Loucy (cell line): ENCODE results near the gene OR8D1.

ENCODE experiments used
- H2AFZ ChIP-seq: fragments of 200-600 bp; sonication (generic); 2 replicates; pipeline ENCODE4 v1.6.0; 2016; ENCODE audit warnings: antibody characterized with exemption, mild to moderate bottlenecking, low read length, moderate library complexity
- H3F3A ChIP-seq: fragments of 200-600 bp; 2 replicates; pipeline ENCODE4 v1.6.0; 2016; ENCODE audit warnings: antibody characterized with exemption, low read depth, mild to moderate bottlenecking
- H3K27me3 ChIP-seq: fragments of 200-600 bp; sonication (generic); 2 replicates; pipeline ENCODE4 v1.6.1; 2014; ENCODE audit warnings: low read length, mild to moderate bottlenecking; ENCODE audit not compliant: insufficient read depth, poor library complexity, severe bottlenecking
- H3K36me3 ChIP-seq: fragments of 200-600 bp; sonication (generic); 2 replicates; pipeline ENCODE4 v1.6.1; 2016; ENCODE audit warnings: low read length; ENCODE audit not compliant: insufficient read depth
- H3K4me1 ChIP-seq: fragments of 200-600 bp; sonication (generic); 2 replicates; pipeline ENCODE4 v1.5.1; 2014; ENCODE audit warnings: low read length, mild to moderate bottlenecking; ENCODE audit not compliant: insufficient read depth, poor library complexity, severe bottlenecking
- H3K4me2 ChIP-seq: fragments of 200-600 bp; sonication (generic); 2 replicates; pipeline ENCODE4 v1.6.0; 2014; ENCODE audit warnings: antibody characterized with exemption, low read length, low read depth, mild to moderate bottlenecking; ENCODE audit not compliant: poor library complexity, severe bottlenecking
- H3K4me3 ChIP-seq: fragments of 200-600 bp; sonication (generic); 2 replicates; pipeline ENCODE4 v1.5.1; 2014; ENCODE audit warnings: low read length, mild to moderate bottlenecking, mixed read lengths; ENCODE audit not compliant: poor library complexity, severe bottlenecking
- H3K79me2 ChIP-seq: fragments of 200-600 bp; sonication (generic); 2 replicates; pipeline ENCODE4 v1.6.1; 2014; ENCODE audit warnings: low read length; ENCODE audit not compliant: insufficient read depth
- H3K9ac ChIP-seq: fragments of 200-600 bp; sonication (generic); 2 replicates; pipeline ENCODE4 v1.6.0; 2014; ENCODE audit warnings: mild to moderate bottlenecking, low read depth, low read length, moderate library complexity; ENCODE audit not compliant: poor library complexity, severe bottlenecking
- H3K9me2 ChIP-seq: fragments of 200-600 bp; sonication (generic); replicated peaks from 2 replicates; pipeline ENCODE4 v1.6.1; 2016; ENCODE audit warnings: low read depth, low read length, mixed read lengths
- H3K9me3 ChIP-seq: fragments of 200-600 bp; sonication (generic); 2 replicates; pipeline ENCODE4 v1.6.1; 2014; ENCODE audit warnings: mild to moderate bottlenecking, antibody characterized with exemption, low read length, low read depth; ENCODE audit not compliant: insufficient read depth
- H4K20me1 ChIP-seq: fragments of 200-600 bp; sonication (generic); 2 replicates; pipeline ENCODE4 v1.6.0; 2014; ENCODE audit warnings: antibody characterized with exemption, low read length, mild to moderate bottlenecking; ENCODE audit not compliant: insufficient read depth, poor library complexity, severe bottlenecking
- EZH2phosphoT487 ChIP-seq: fragments of 200-600 bp; IDR thresholded peaks from 2 replicates; pipeline ENCODE4 v1.6.1; 2018; ENCODE audit warnings: antibody characterized with exemption, mild to moderate bottlenecking, moderate library complexity, borderline replicate concordance
- TF ChIP-seq, protein P1 (sequence below): fragments of 200-600 bp; sonication (generic); conservative IDR thresholded peaks from 2 replicates; pipeline ENCODE4 v1.5.1; 2014; ENCODE audit warnings: mild to moderate bottlenecking, antibody characterized with exemption, low read length

Gene OR8D1

DNA sequence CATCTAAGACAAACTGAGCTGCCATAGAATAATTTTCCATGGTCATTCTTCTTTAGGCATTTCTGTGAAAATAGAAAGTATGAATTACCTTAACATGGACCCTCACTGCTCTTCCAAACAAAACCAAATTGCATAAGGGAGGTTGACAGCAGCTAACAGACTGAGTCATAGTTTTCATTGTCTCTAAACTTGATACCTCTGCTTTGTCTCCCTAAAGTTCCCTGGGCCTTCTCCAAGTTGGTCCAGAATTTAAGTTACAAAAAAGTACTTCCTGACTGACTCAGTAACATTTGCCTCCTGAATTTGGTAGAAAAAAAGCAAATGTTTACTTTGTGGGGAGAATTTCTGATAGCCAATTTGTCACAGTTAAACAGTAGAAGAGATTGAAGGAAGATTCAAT is 3.0 kb downstream of the OR8D1 start:
- Histone ChIP-seq H3K9me2 (no peaks in the 10 kb centered on the region), H3K79me2 (no peaks in the 10 kb centered on the region), H2AFZ (no peak overlapping the region), H3K36me3 (no peaks in the 10 kb centered on the region), H3K4me1 (no peaks in the 10 kb centered on the region), H3K27me3 (no peaks in the 10 kb centered on the region), H3K9me3 (no peaks in the 10 kb centered on the region), H3F3A (no peaks in the 10 kb centered on the region), H4K20me1 (no peaks in the 10 kb centered on the region), H3K4me3 (no peak overlapping the region), H3K4me2 (no peak overlapping the region), H3K9ac (no peak overlapping the region)
- TF ChIP-seq, protein P1, sequence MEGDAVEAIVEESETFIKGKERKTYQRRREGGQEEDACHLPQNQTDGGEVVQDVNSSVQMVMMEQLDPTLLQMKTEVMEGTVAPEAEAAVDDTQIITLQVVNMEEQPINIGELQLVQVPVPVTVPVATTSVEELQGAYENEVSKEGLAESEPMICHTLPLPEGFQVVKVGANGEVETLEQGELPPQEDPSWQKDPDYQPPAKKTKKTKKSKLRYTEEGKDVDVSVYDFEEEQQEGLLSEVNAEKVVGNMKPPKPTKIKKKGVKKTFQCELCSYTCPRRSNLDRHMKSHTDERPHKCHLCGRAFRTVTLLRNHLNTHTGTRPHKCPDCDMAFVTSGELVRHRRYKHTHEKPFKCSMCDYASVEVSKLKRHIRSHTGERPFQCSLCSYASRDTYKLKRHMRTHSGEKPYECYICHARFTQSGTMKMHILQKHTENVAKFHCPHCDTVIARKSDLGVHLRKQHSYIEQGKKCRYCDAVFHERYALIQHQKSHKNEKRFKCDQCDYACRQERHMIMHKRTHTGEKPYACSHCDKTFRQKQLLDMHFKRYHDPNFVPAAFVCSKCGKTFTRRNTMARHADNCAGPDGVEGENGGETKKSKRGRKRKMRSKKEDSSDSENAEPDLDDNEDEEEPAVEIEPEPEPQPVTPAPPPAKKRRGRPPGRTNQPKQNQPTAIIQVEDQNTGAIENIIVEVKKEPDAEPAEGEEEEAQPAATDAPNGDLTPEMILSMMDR = no peak
- TF ChIP-seq EZH2phosphoT487 = no peak

DNA sequence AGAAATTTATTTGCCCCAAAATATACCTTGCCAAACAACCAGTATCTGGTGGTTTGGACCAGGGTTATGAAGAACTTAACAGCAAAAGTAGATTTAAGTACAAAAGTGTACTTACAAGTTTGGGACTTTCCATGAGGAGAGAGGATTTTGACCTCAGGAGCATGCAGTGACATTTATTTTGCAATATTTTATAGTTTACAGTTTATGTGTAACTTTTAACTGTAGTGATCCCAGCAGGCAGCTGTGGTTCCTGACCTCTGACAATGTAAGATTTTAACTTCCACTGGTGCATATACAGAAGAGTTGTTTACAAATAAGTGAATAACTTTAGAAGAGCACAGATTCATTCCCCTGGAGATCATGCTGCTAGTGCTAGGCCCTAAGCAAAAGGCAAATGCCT is 6.7 kb downstream of the OR8D1 start:
- no peaks in the 10 kb centered on the region for H3K79me2 ChIP-seq
- H3K9me3 ChIP-seq = no peaks in the 10 kb centered on the region
- no peak overlapping the region for H3K9ac ChIP-seq
- no peaks in the 10 kb centered on the region for H3F3A ChIP-seq
- H3K36me3 ChIP-seq = no peaks in the 10 kb centered on the region
- no peak overlapping the region for H2AFZ ChIP-seq
- TF ChIP-seq, protein P1 = no peak
- no peak for TF ChIP-seq EZH2phosphoT487
- H4K20me1 ChIP-seq = no peaks in the 10 kb centered on the region
- H3K27me3 ChIP-seq = no peaks in the 10 kb centered on the region
- H3K9me2 ChIP-seq = no peaks in the 10 kb centered on the region
- H3K4me1 ChIP-seq = no peaks in the 10 kb centered on the region
- H3K4me2 ChIP-seq = no peak overlapping the region
- H3K4me3 ChIP-seq = no peak overlapping the region

DNA sequence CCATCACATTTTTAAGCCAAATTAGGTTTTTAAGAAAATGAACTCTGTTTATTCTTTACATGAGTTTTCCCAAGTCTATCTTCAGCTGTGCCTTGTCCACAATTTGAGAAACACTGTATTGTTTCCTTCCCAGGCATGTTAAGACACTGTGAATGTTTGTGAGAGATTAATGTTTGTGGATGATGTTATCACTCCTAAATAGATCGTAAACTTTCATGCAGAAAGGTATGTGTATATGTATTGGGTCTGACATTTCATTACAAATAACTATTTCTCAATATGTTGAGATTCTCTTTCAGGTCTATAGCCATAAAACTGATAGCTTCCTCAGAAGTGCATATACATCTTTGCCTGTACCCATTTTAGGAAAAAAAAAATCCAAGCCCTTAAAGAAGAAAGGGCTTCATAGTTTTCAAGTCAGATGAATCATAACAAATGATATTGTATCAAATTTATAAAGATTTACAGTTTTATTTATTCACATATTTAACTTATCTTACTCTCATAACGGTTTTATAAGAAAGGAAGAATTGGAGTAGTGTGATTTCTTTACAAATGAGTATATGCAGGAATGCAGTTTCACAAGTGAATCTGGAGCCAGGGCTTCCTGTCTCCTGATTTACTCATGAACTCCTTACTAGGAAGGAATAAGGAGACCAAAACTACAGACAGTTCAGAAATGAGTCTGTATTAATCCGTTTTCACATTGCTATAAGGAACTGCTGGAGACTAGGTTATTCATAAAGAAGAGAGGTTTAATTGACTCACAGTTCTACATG is 11.2 kb downstream of the OR8D1 start:
- Histone ChIP-seq H3F3A (no peaks in the 10 kb centered on the region), H3K9ac (no peak overlapping the region), H3K27me3 (no peaks in the 10 kb centered on the region), H2AFZ (no peak overlapping the region), H4K20me1 (no peaks in the 10 kb centered on the region), H3K36me3 (no peaks in the 10 kb centered on the region), H3K4me2 (no peak overlapping the region), H3K4me1 (no peaks in the 10 kb centered on the region), H3K4me3 (no peak overlapping the region), H3K9me2 (no peaks in the 10 kb centered on the region), H3K79me2 (no peaks in the 10 kb centered on the region), H3K9me3 (no peaks in the 10 kb centered on the region)
- no peak for TF ChIP-seq EZH2phosphoT487
- TF ChIP-seq, protein P1 = no peak
